Hepatocyte (in vitro differentiated cells): ENCODE data around the gene COL17A1. TPM values are rescaled to one million over a fixed set of nuclear protein-coding genes. Genes with fewer than 3 reads are reported as not detected.

Experiments used
- DNase-seq: peaks from one replicate; pipeline ENCODE4 v3.0.0-alpha.2; 2016; ENCODE audit warnings: low spot score
- H2AFZ ChIP-seq: fragments of 200-600 bp; sonication (generic); 2 replicates; pipeline ENCODE4 v1.6.0; 2016; ENCODE audit warnings: antibody characterized with exemption, mild to moderate bottlenecking
- H3K27ac ChIP-seq: fragments of 200-600 bp; sonication (generic); 2 replicates; pipeline ENCODE4 v1.5.1; 2016; ENCODE audit warnings: mild to moderate bottlenecking
- H3K27me3 ChIP-seq: fragments of 200-600 bp; sonication (generic); 2 replicates; pipeline ENCODE4 v1.6.1; 2016
- H3K36me3 ChIP-seq: fragments of 200-600 bp; sonication (generic); replicated peaks from 2 replicates; pipeline ENCODE4 v1.5.1; 2016; ENCODE audit warnings: low read depth; ENCODE audit not compliant: insufficient read depth
- H3K4me1 ChIP-seq: fragments of 200-600 bp; sonication (generic); 2 replicates; pipeline ENCODE4 v1.5.1; 2016; ENCODE audit warnings: mild to moderate bottlenecking, moderate library complexity; ENCODE audit not compliant: insufficient read depth
- H3K4me2 ChIP-seq: fragments of 200-600 bp; sonication (generic); 2 replicates; pipeline ENCODE4 v1.6.0; 2016
- H3K4me3 ChIP-seq: fragments of 200-600 bp; sonication (generic); 2 replicates; pipeline ENCODE4 v1.5.1; 2016; ENCODE audit warnings: mild to moderate bottlenecking
- H3K79me2 ChIP-seq: fragments of 200-600 bp; sonication (generic); 2 replicates; pipeline ENCODE4 v1.6.0; 2017; ENCODE audit warnings: mild to moderate bottlenecking
- H3K9me2 ChIP-seq: fragments of 200-600 bp; sonication (generic); replicated peaks from 2 replicates; pipeline ENCODE4 v1.6.0; 2017; ENCODE audit warnings: mild to moderate bottlenecking; ENCODE audit not compliant: insufficient read depth
- H3K9me3 ChIP-seq: fragments of 200-600 bp; sonication (generic); 2 replicates; pipeline ENCODE4 v1.5.1; 2016; ENCODE audit warnings: low read depth, mild to moderate bottlenecking
- H4K20me1 ChIP-seq: fragments of 200-600 bp; sonication (generic); 2 replicates; pipeline ENCODE4 v1.6.0; 2016; ENCODE audit warnings: mild to moderate bottlenecking; ENCODE audit not compliant: insufficient read depth, poor library complexity, severe bottlenecking
- CTCF ChIP-seq: fragments of 200-600 bp; sonication (generic); IDR thresholded peaks from 2 replicates; pipeline ENCODE4 v1.5.1; 2016; ENCODE audit warnings: antibody characterized with exemption, mild to moderate bottlenecking; ENCODE audit not compliant: poor library complexity
- EZH2 ChIP-seq: fragments of 200-600 bp; sonication (generic); IDR thresholded peaks from 2 replicates; pipeline ENCODE4 v1.6.1; 2016; ENCODE audit warnings: antibody characterized with exemption, mild to moderate bottlenecking, borderline replicate concordance
- EZH2phosphoT487 ChIP-seq: fragments of 200-600 bp; sonication (generic); IDR thresholded peaks from one replicate; pipeline ENCODE4 v1.6.1; 2018; ENCODE audit warnings: antibody characterized with exemption, mild to moderate bottlenecking, low read depth, moderate library complexity; ENCODE audit not compliant: unreplicated experiment, severe bottlenecking
- WGBS: methylation state at CpG from one replicate; pipeline ENCODE4 v1.1.6; 2016; ENCODE audit warnings: low lambda C conversion rate; ENCODE audit errors: missing lambda C conversion rate; 5-methylcytosine and 5-hydroxymethylcytosine counted together
- polyA plus RNA-seq: library from polyadenylated mRNA; unstranded; fragments of >200 nt; fragmentation: Nextera tagmentation; extraction: Ambion mirVana; gene quantifications from 2 replicates; pipeline ENCODE4 v1.2.1, GENCODE V29; 2016
- total RNA-seq: library from RNA; depleted of rRNA; stranded (reverse); fragments of >200 nt; gene quantifications from 2 replicates; pipeline ENCODE4 v1.2.3, GENCODE V29; 2014

The COL17A1 gene
- total and polyA plus RNA-seq, 2 experiments from 2014 or later, result 3.3 to 7.5 TPM

GRCh38 chr10:104032144-104032775, 53.4 kb downstream of the COL17A1 start:
- Histone ChIP-seq H3K9me3 (no peaks in the 10 kb centered on the region), H3K27ac (no peak overlapping the region), H4K20me1 (no peaks in the 10 kb centered on the region), H3K4me1 (no peaks in the 10 kb centered on the region), H3K27me3 (no peaks in the 10 kb centered on the region), H3K36me3 (peaks cover 4% of the 10 kb centered on the region), H3K9me2 (no peaks in the 10 kb centered on the region), H3K79me2 (no peaks in the 10 kb centered on the region), H3K4me3 (no peak overlapping the region), H2AFZ (no peak overlapping the region), H3K4me2 (no peak overlapping the region)
- 85% methylated on average over 7 of the region's 7 CpGs for WGBS
- TF ChIP-seq EZH2phosphoT487, result no peak
- no peak for TF ChIP-seq EZH2
- no peak for TF ChIP-seq CTCF
- no peak for DNase-seq

GRCh38 chr10:104031631-104032030, 54.0 kb downstream of the COL17A1 start:
- H3K36me3 ChIP-seq, result peaks cover 4% of the 10 kb centered on the region
- H3K9me3 ChIP-seq, result no peaks in the 10 kb centered on the region
- 91% methylated on average over 2 of the region's 2 CpGs for WGBS
- no peaks in the 10 kb centered on the region for H3K79me2 ChIP-seq
- no peak for DNase-seq
- no peak overlapping the region for H2AFZ ChIP-seq
- H3K4me1 ChIP-seq, result no peaks in the 10 kb centered on the region
- H3K9me2 ChIP-seq, result no peaks in the 10 kb centered on the region
- TF ChIP-seq CTCF (no peak), EZH2phosphoT487 (no peak), EZH2 (no peak)
- H4K20me1 ChIP-seq, result no peaks in the 10 kb centered on the region
- H3K27ac ChIP-seq, result no peak overlapping the region
- no peak overlapping the region for H3K4me2 ChIP-seq
- H3K4me3 ChIP-seq, result no peak overlapping the region
- no peaks in the 10 kb centered on the region for H3K27me3 ChIP-seq

GRCh38 chr10:104029521-104029860, 56.2 kb downstream of the COL17A1 start:
- H3K36me3 ChIP-seq, result peaks cover 4% of the 10 kb centered on the region
- H3K79me2 ChIP-seq, result no peaks in the 10 kb centered on the region
- H3K4me1 ChIP-seq, result no peaks in the 10 kb centered on the region
- H3K9me3 ChIP-seq, result no peaks in the 10 kb centered on the region
- DNase-seq, result no peak
- H3K27me3 ChIP-seq, result no peaks in the 10 kb centered on the region
- TF ChIP-seq CTCF (no peak), EZH2phosphoT487 (no peak), EZH2 (no peak)
- H3K4me2 ChIP-seq, result no peak overlapping the region
- no peaks in the 10 kb centered on the region for H4K20me1 ChIP-seq
- no peak overlapping the region for H3K4me3 ChIP-seq
- whole genome bisulfite sequencing, result 95% methylated on average over 6 of the region's 6 CpGs
- no peak overlapping the region for H2AFZ ChIP-seq
- H3K9me2 ChIP-seq, result no peaks in the 10 kb centered on the region
- no peak overlapping the region for H3K27ac ChIP-seq
